Caco-2 (cell line): ENCODE results near the gene VPS50. TPM values are rescaled to one million over a fixed set of nuclear protein-coding genes. Genes with fewer than 3 reads are reported as not detected.
"Not testable (repeated sequence)": the region's sequence is repeated elsewhere in the genome, so short reads cannot be mapped to it uniquely, and the experiment has no call there.

ENCODE experiments used
- BruUV-seq: library from RNA; stranded (reverse); fragments of 400-500 nt; replicated peaks from 2 replicates; lab custom pipeline; 2021; lab: Mats Ljungman, UMichigan
- CTCF ChIA-PET: fragments of 300-600 bp; sonication (Branson Sonifier 250); formaldehyde crosslinking; loops from one replicate; lab custom pipeline; 2022; ENCODE audit warnings: antibody characterized with exemption; lab: Charles Lee
- POLR2A ChIA-PET: fragments of 300-600 bp; sonication (Branson Sonifier 250); formaldehyde crosslinking; loops from one replicate; lab custom pipeline; 2022; ENCODE audit warnings: antibody characterized with exemption; lab: Charles Lee
- DNase-seq, 2 experiments: peaks; one replicate each; pipeline versions ENCODE4 v3.0.0 to v3.0.0-alpha.2; 2020 to 2022
- H3K27me3 ChIP-seq: replicated peaks from 2 replicates; pipeline ENCODE4 v1.6.0; 2011; ENCODE audit warnings: low read length; ENCODE audit not compliant: control insufficient read depth, insufficient read depth
- H3K36me3 ChIP-seq: 2 replicates; pipeline ENCODE4 v1.5.1; 2011; ENCODE audit warnings: low read length; ENCODE audit not compliant: control insufficient read depth, insufficient read depth
- H3K4me1 ChIP-seq: fragments of 250-450 bp; sonication (Bioruptor Pico); 2 replicates; pipeline ENCODE4 v1.5.1; 2020; ENCODE audit warnings: mild to moderate bottlenecking
- H3K4me3 ChIP-seq: 2 replicates; pipeline ENCODE4 v1.5.1; 2011; ENCODE audit warnings: low read depth, mild to moderate bottlenecking, control low read depth, low read length
- H3K9me3 ChIP-seq: fragments of 250-450 bp; sonication (Bioruptor Pico); 2 replicates; pipeline ENCODE4 v1.5.1; 2020; ENCODE audit warnings: mild to moderate bottlenecking, moderate library complexity
- H3K27ac Mint-ChIP-seq: one replicate; pipeline ENCODE4 v1.8.0; 2022; ENCODE audit warnings: mixed read lengths; ENCODE audit not compliant: unreplicated experiment
- H3K27me3 Mint-ChIP-seq: one replicate; pipeline ENCODE4 v1.8.0; 2022; ENCODE audit warnings: mixed read lengths; ENCODE audit not compliant: insufficient read depth, unreplicated experiment
- H3K36me3 Mint-ChIP-seq: one replicate; pipeline ENCODE4 v1.8.0; 2022; ENCODE audit warnings: mild to moderate bottlenecking, mixed read lengths; ENCODE audit not compliant: insufficient read depth, unreplicated experiment
- H3K4me1 Mint-ChIP-seq: one replicate; pipeline ENCODE4 v1.8.0; 2022; ENCODE audit warnings: low read depth, mixed read lengths; ENCODE audit not compliant: unreplicated experiment
- H3K4me3 Mint-ChIP-seq: one replicate; pipeline ENCODE4 v1.8.0; 2022; ENCODE audit warnings: mild to moderate bottlenecking, moderate library complexity, mixed read lengths; ENCODE audit not compliant: unreplicated experiment
- H3K9me3 Mint-ChIP-seq: one replicate; pipeline ENCODE4 v1.8.0; 2022; ENCODE audit warnings: mixed read lengths; ENCODE audit not compliant: unreplicated experiment
- intact Hi-C: fragments of 100-400 bp; cut with micrococcal nuclease; formaldehyde crosslinking; loops from one replicate; pipeline ENCODE4 v1.10.0; 2022; ENCODE audit not compliant: unreplicated experiment
- total RNA-seq: library from RNA; stranded (reverse); gene quantifications from 2 replicates; pipeline ENCODE4 v1.2.3, GENCODE V29; 2022
- TF ChIP-seq, protein P1 (sequence below), 2 experiments: fragments of 200-600 bp in 1 of 2; IDR thresholded peaks; 1 replicate in 1 of 2; 2 replicates in 1 of 2; pipeline versions ENCODE4 v1.5.1 to v1.8.0; 2011 to 2022; ENCODE audit warnings: antibody characterized with exemption in 1 of 2, control low read depth in 1 of 2, inconsistent platforms in 1 of 2, low read depth in 1 of 2, low read length in 1 of 2, mild to moderate bottlenecking in 1 of 2, moderate library complexity in 1 of 2; ENCODE audit not compliant: insufficient read depth in 1 of 2, severe bottlenecking in 1 of 2, unreplicated experiment in 1 of 2

The VPS50 gene
- total RNA-seq, 1 experiment from 2014 or later: 40.3 TPM

DNA sequence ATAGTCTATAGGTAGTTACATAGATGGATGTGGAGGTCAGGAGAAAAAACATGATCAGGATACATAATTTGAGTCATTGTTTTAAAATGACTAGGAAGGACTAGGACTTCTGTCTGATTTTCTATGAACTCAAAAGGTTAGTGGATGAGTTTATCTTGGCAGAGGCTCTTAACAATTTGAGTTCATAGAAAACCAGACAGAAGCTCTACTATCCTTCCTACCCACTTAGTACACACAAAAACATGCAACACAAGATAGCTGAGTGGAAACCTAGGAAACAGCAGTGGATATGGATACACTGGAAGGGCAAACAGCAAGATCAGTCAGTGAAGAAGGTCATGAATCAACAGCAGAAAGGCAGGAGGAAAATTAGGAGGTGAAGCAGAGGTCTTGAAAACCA, 84.6 kb downstream of the VPS50 start:
- Mint-ChIP-seq H3K4me3 (no peak overlapping the region), H3K36me3 (peaks cover 8% of the 10 kb centered on the region), H3K9me3 (no peaks in the 10 kb centered on the region), H3K27me3 (no peaks in the 10 kb centered on the region), H3K4me1 (no peaks in the 10 kb centered on the region), H3K27ac (no peak overlapping the region)
- Histone ChIP-seq H3K27me3 (no peaks in the 10 kb centered on the region), H3K4me1 (no peaks in the 10 kb centered on the region), H3K9me3 (no peaks in the 10 kb centered on the region), H3K4me3 (no peak overlapping the region), H3K36me3 (no peaks in the 10 kb centered on the region)
- intact Hi-C loops: no loop called here
- CTCF ChIA-PET: no interaction called here
- POLR2A ChIA-PET: no interaction called here
- TF ChIP-seq, protein P1, sequence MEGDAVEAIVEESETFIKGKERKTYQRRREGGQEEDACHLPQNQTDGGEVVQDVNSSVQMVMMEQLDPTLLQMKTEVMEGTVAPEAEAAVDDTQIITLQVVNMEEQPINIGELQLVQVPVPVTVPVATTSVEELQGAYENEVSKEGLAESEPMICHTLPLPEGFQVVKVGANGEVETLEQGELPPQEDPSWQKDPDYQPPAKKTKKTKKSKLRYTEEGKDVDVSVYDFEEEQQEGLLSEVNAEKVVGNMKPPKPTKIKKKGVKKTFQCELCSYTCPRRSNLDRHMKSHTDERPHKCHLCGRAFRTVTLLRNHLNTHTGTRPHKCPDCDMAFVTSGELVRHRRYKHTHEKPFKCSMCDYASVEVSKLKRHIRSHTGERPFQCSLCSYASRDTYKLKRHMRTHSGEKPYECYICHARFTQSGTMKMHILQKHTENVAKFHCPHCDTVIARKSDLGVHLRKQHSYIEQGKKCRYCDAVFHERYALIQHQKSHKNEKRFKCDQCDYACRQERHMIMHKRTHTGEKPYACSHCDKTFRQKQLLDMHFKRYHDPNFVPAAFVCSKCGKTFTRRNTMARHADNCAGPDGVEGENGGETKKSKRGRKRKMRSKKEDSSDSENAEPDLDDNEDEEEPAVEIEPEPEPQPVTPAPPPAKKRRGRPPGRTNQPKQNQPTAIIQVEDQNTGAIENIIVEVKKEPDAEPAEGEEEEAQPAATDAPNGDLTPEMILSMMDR (IDR thresholded peaks at IDR 0.05; ENCODE audit: insufficient read depth in 1 of 2, low read depth in 1 of 2, low read length in 1 of 2, severe bottlenecking in 1 of 2, unreplicated experiment in 1 of 2): no peak
- no peak for DNase-seq
- BruUV-seq: no TSS peak

DNA sequence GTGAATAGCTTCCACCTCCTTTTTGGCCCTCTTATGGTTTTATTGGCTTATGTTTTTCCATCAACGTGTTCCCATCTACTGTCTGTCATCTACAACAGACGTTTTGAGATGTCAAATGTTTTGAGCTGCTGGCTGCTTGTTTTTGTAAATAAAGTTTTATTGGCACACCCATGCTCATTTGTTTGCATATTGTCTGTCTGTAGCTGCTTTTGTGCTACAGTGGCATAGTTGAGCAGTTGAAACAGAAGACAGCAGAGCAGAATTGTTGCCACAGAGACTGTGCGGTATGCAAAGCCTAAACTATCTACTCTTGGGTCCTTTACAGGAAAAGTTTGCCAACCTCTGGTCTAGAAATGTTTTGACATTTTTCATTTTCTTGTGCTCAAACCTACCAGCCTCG, 88.7 kb downstream of the VPS50 start:
- intact Hi-C loops: no loop called here
- no TSS peak for BruUV-seq
- H3K36me3 Mint-ChIP-seq: peaks cover 23% of the 10 kb centered on the region

DNA sequence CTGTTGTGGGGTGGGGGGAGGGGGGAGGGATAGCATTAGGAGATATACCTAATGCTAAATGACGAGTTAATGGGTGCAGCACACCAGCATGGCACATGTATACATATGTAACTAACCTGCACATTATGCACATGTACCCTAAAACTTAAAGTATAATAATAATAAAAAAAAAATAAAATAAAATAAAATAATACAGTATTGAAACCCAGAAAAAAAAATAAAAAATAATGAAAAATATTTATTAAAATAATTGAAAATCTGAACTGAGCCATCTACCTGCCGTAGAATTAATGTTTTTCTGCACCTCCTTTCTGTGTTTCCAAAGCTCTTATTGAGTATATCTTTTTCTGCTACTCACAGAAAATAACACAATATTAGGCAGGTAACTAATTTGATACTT, 94.1 kb downstream of the VPS50 start:
- intact Hi-C loops, H3K27me3 Mint-ChIP-seq, H3K9me3 ChIP-seq, H3K27me3 ChIP-seq, H3K4me1 Mint-ChIP-seq, BruUV-seq, DNase-seq, H3K27ac Mint-ChIP-seq, H3K4me3 Mint-ChIP-seq, H3K4me3 ChIP-seq, H3K4me1 ChIP-seq, CTCF ChIA-PET, POLR2A ChIA-PET, H3K36me3 ChIP-seq, H3K9me3 Mint-ChIP-seq: not testable (repeated sequence)
- peaks cover 15% of the 10 kb centered on the region for H3K36me3 Mint-ChIP-seq

More for the DNA sequence above, 88.7 kb downstream of the VPS50 start:
- ChIA-PET CTCF (no interaction called here), POLR2A (no interaction called here)
- no peaks in the 10 kb centered on the region for H3K27me3 ChIP-seq
- H3K4me1 ChIP-seq: no peaks in the 10 kb centered on the region
- no peak overlapping the region for H3K4me3 Mint-ChIP-seq
- no peaks in the 10 kb centered on the region for H3K9me3 ChIP-seq
- DNase-seq: no peak
- H3K4me3 ChIP-seq: no peak overlapping the region
- no peaks in the 10 kb centered on the region for H3K4me1 Mint-ChIP-seq
- H3K27me3 Mint-ChIP-seq: no peaks in the 10 kb centered on the region
- no peaks in the 10 kb centered on the region for H3K9me3 Mint-ChIP-seq
- no peaks in the 10 kb centered on the region for H3K36me3 ChIP-seq
- H3K27ac Mint-ChIP-seq: no peak overlapping the region
- TF ChIP-seq, protein P1 (IDR thresholded peaks at IDR 0.05; ENCODE audit: insufficient read depth in 1 of 2, low read depth in 1 of 2, low read length in 1 of 2, severe bottlenecking in 1 of 2, unreplicated experiment in 1 of 2): no peak
